GM12878 (cell line): ENCODE measurements around the gene ACTR1B. TPM values are rescaled to one million over a fixed set of nuclear protein-coding genes. Genes with fewer than 3 reads are reported as not detected.

ENCODE experiments used
- ATAC-seq: fragments of 200-7000 bp; cut with Tn5 transposase; 3 replicates; pipeline ENCODE4 v1.9.1; 2020; ENCODE audit warnings: mild to moderate bottlenecking, moderate library complexity
- BruUV-seq: library from RNA; stranded (reverse); fragments of 400-500 nt; replicated peaks from 2 replicates; lab custom pipeline; 2021; lab: Mats Ljungman, UMichigan
- CTCF ChIA-PET: fragments of 300-600 bp; sonication (Branson Sonifier 250); formaldehyde crosslinking; extraction: SDS; loops from one replicate; lab custom pipeline; 2021; ENCODE audit warnings: inconsistent platforms; lab: Yijun Ruan, JAX
- POLR2A ChIA-PET: fragments of 350-600 bp; formaldehyde crosslinking; extraction: SDS; loops from one replicate; lab custom pipeline; 2021; ENCODE audit warnings: inconsistent platforms; lab: Charles Lee
- RAD21 ChIA-PET: fragments of 300-600 bp; sonication (Branson Sonifier 250); formaldehyde crosslinking; loops from one replicate; lab custom pipeline; 2023; ENCODE audit warnings: antibody characterized with exemption; ENCODE audit not compliant: unreplicated experiment; lab: Charles Lee
- SMC1A ChIA-PET: fragments of 300-600 bp; sonication (Branson Sonifier 250); formaldehyde crosslinking; loops from one replicate; lab custom pipeline; 2023; ENCODE audit not compliant: unreplicated experiment, uncharacterized antibody; lab: Charles Lee
- DNase-seq: peaks from one replicate; pipeline ENCODE4 v3.0.0-alpha.2; 2011; ENCODE audit warnings: low read depth, low spot score
- FAIRE-seq: peaks from 3 replicates; lab custom pipeline; 2011; peaks lifted over from hg19 to GRCh38; lab: Jason Lieb, UNC
- H2AFZ ChIP-seq: 2 replicates; pipeline ENCODE4 v1.6.0; 2011; ENCODE audit warnings: low read depth, low read length, control low read depth; ENCODE audit not compliant: control insufficient read depth
- H3K27ac ChIP-seq: 2 replicates; pipeline ENCODE4 v1.5.1; 2011; ENCODE audit warnings: control low read depth; ENCODE audit not compliant: control insufficient read depth, insufficient read depth
- H3K27me3 ChIP-seq, 2 experiments: replicated peaks in 1 of 2; 2 replicates each; pipeline versions ENCODE4 v1.6.0 to v1.6.1; 2011; ENCODE audit warnings: low read length in 1 of 2; ENCODE audit not compliant: control insufficient read depth in 2 of 2, insufficient read depth in 2 of 2
- H3K36me3 ChIP-seq, 2 experiments: 2 replicates each; pipeline ENCODE4 v1.5.1; 2011; ENCODE audit warnings: low read length in 1 of 2; ENCODE audit not compliant: control insufficient read depth in 2 of 2, insufficient read depth in 2 of 2
- H3K4me1 ChIP-seq: 2 replicates; pipeline ENCODE4 v1.6.1; 2011; ENCODE audit warnings: mild to moderate bottlenecking, low read length, moderate library complexity, mixed read lengths; ENCODE audit not compliant: control insufficient read depth, insufficient read depth
- H3K4me2 ChIP-seq: 2 replicates; pipeline ENCODE4 v1.6.0; 2011; ENCODE audit warnings: control low read depth; ENCODE audit not compliant: control insufficient read depth, insufficient read depth
- H3K4me3 ChIP-seq: fragments of 200-600 bp; sonication (generic); 2 replicates; pipeline ENCODE4 v1.5.1; 2016
- H3K79me2 ChIP-seq: 2 replicates; pipeline ENCODE4 v1.6.0; 2011; ENCODE audit warnings: low read length; ENCODE audit not compliant: control insufficient read depth, insufficient read depth
- H3K9ac ChIP-seq: 2 replicates; pipeline ENCODE4 v1.8.0; 2011; ENCODE audit warnings: low read length, control low read depth, mixed read lengths; ENCODE audit not compliant: control insufficient read depth, insufficient read depth
- H3K9me3 ChIP-seq: replicated peaks from 3 replicates; pipeline ENCODE4 v1.5.1; 2011; ENCODE audit warnings: mild to moderate bottlenecking, low read length; ENCODE audit not compliant: control insufficient read depth, insufficient read depth
- H4K20me1 ChIP-seq: 2 replicates; pipeline ENCODE4 v1.6.0; 2011; ENCODE audit not compliant: control insufficient read depth, insufficient read depth
- BCL11A ChIP-seq: IDR thresholded peaks from 2 replicates; pipeline ENCODE4 v1.6.1; 2011; ENCODE audit warnings: low read depth, low read length
- EGR1 ChIP-seq, 2 experiments: IDR thresholded peaks; 1 replicate in 1 of 2; 2 replicates in 1 of 2; pipeline ENCODE4 v1.6.1; 2011 to 2012; ENCODE audit warnings: low read depth in 2 of 2, low read length in 2 of 2, borderline replicate concordance in 1 of 2, mild to moderate bottlenecking in 1 of 2, moderate library complexity in 1 of 2
- LARP7 ChIP-seq: fragments of 450-650 bp; IDR thresholded peaks from 2 replicates; pipeline ENCODE4 v1.6.1; 2017; ENCODE audit warnings: mild to moderate bottlenecking
- MTA2 ChIP-seq: fragments of 450-650 bp; IDR thresholded peaks from 2 replicates; pipeline ENCODE4 v1.6.1; 2016; ENCODE audit warnings: low read depth, mild to moderate bottlenecking, moderate library complexity
- NFYB ChIP-seq: IDR thresholded peaks from 2 replicates; pipeline ENCODE4 v1.6.1; 2011; ENCODE audit warnings: low read depth, mild to moderate bottlenecking, low read length, improper control_type of control experiment, moderate library complexity; ENCODE audit not compliant: insufficient read depth
- RBBP5 ChIP-seq: fragments of 200-600 bp; sonication (generic); conservative IDR thresholded peaks from 2 replicates; pipeline ENCODE4 v1.6.1; 2016
- WGBS: methylation state at CpG from one replicate; pipeline ENCODE4 v1.1.6; 2016; ENCODE audit warnings: low lambda C conversion rate; ENCODE audit not compliant: insufficient replicate concordance, insufficient coverage; ENCODE audit errors: missing lambda C conversion rate; 5-methylcytosine and 5-hydroxymethylcytosine counted together
- in situ Hi-C: fragments of 300-500 bp; cut with MboI; formaldehyde crosslinking; loops from 9 replicates; pipeline ENCODE4 v1.14.3; 2018; ENCODE audit warnings: mixed read lengths
- intact Hi-C: fragments of 100-400 bp; cut with micrococcal nuclease; formaldehyde crosslinking; loops from one replicate; pipeline ENCODE4 v1.14.2; 2022; ENCODE audit not compliant: unreplicated experiment
- polyA plus RNA-seq, 11 experiments: library from polyadenylated mRNA; depleted of rRNA in 4 of 11; unstranded in 6 of 11; stranded (reverse) in 5 of 11; fragments of >200 nt; fragmentation: Nextera tagmentation in 4 of 11; fragmentation: Illumina TruSeq in 1 of 11; extraction: Ambion mirVana in 4 of 11; extraction: Trizol in 1 of 11; gene quantifications; 1 replicate in 1 of 11; 2 replicates in 10 of 11; pipeline versions ENCODE4 v1.2.1 to v1.2.3, GENCODE V29; 2011 to 2016; ENCODE audit warnings: inconsistent platforms in 2 of 11, missing spikeins in 2 of 11, low read depth in 1 of 11
- total RNA-seq, 4 experiments: library from RNA; depleted of rRNA in 3 of 4; stranded (reverse); fragments of >200 nt in 3 of 4; fragmentation: Illumina TruSeq in 1 of 4; extraction: Trizol in 1 of 4; gene quantifications; 2 replicates each; pipeline versions ENCODE4 v1.2.1 to v1.2.3, GENCODE V29; 2013 to 2021
- TF ChIP-seq, protein P1 (sequence below): fragments of 450-650 bp; formaldehyde crosslinking; IDR thresholded peaks from 2 replicates; pipeline ENCODE4 v1.4.0; 2022; ENCODE audit warnings: mild to moderate bottlenecking, moderate library complexity
- TF ChIP-seq, protein P2 (sequence below): fragments of 450-650 bp; formaldehyde crosslinking; IDR thresholded peaks from 2 replicates; pipeline ENCODE4 v1.4.0; 2020; ENCODE audit warnings: mild to moderate bottlenecking, moderate library complexity
- TF ChIP-seq, protein P3 (sequence below): IDR thresholded peaks from 2 replicates; pipeline ENCODE4 v1.6.1; 2011; ENCODE audit warnings: mild to moderate bottlenecking, low read depth, low read length, moderate library complexity; ENCODE audit not compliant: insufficient replicate concordance
- TF ChIP-seq, protein P4 (sequence below): fragments of 450-650 bp; IDR thresholded peaks from 2 replicates; pipeline ENCODE4 v1.6.1; 2017; ENCODE audit warnings: antibody characterized with exemption, mild to moderate bottlenecking, moderate library complexity

ACTR1B gene
- total and polyA plus RNA-seq, 10 of the 15 experiments (the other 5 are each of a cell fraction or from before 2014, with no cell fraction given) = 1.3 to 62.8 (median 44.8) TPM

DNA sequence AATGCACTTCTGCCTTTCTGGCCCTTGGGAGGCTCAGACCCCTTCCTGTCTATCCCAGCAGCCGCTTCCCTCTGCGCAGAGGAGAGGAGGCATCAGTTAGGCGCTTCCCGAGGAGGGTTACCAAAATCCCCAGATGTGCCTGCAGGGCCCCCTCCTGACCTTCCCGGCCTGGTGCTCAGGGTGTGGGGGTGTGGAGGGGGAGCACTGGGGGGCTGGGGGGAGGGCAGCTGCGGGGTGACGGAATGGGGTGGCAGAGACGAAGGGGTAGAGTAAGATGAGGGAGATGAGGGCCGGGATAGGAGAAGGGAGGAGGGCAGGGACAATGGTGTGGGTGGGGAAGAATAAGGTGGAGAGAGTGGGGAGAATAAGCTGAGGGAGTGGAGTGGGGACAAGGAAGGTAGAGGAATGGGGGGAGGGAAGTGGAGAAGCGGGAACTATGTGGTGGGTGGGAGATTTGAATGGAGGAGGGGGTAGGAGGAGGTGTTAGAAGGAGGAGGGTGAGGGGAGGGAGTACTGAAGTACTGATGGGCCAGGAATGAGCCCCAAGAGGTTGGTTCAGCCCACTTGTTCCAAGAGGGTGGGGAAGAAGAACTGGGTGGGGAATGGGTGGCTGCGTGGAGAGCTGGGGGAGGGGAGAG lies 43.0 kb upstream of the ACTR1B start (continued):
- TF ChIP-seq, protein P1, sequence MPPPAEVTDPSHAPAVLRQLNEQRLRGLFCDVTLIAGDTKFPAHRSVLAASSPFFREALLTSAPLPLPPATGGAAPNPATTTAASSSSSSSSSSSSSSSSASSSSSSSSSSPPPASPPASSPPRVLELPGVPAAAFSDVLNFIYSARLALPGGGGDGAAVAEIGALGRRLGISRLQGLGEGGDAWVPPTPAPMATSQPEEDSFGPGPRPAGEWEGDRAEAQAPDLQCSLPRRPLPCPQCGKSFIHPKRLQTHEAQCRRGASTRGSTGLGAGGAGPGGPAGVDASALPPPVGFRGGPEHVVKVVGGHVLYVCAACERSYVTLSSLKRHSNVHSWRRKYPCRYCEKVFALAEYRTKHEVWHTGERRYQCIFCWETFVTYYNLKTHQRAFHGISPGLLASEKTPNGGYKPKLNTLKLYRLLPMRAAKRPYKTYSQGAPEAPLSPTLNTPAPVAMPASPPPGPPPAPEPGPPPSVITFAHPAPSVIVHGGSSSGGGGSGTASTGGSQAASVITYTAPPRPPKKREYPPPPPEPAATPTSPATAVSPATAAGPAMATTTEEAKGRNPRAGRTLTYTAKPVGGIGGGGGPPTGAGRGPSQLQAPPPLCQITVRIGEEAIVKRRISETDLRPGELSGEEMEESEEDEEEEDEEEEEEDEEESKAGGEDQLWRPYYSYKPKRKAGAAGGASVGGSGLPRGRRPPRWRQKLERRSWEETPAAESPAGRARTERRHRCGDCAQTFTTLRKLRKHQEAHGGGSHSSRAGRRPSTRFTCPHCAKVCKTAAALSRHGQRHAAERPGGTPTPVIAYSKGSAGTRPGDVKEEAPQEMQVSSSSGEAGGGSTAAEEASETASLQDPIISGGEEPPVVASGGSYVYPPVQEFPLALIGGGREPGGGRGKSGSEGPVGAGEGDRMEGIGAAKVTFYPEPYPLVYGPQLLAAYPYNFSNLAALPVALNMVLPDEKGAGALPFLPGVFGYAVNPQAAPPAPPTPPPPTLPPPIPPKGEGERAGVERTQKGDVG (CRISPR knock-in tag) = no peak
- TF ChIP-seq LARP7 (no peak), MTA2 (no peak)
- TF ChIP-seq, all 136 proteins: peak for 0

DNA sequence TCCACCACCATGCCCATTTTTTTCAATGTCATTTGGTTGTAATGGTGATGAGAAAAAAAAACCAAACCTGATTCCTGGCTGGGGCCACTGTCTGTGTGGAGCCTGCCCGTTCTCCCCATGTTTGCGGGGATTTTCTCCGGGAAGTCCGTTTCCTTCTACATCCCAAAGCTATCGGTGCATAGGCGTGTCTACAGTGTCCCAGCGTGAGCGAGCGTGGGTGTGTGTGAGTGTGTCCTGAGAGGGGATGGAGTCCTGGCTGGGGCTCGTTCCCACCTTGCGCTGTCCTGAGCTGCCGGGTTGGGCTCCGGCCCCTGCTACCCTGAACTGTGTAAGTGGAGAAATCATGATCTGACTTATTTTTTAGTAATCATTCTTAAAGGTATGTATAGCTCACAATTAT lies 42.3 kb upstream of the ACTR1B start:
- no peak overlapping the region for H3K9ac ChIP-seq
- H3K36me3 ChIP-seq = no peaks in the 10 kb centered on the region
- POLR2A ChIA-PET = no interaction called here
- no peaks in the 10 kb centered on the region for H3K9me3 ChIP-seq
- intact Hi-C loops (loop anchor here (10.0 kb wide), 1 partner anchor 479 kb away; no protein-coding TSS in a partner anchor), in situ Hi-C loops (no loop called here)
- FAIRE-seq (no peak), ATAC-seq (no peak), DNase-seq (no peak)
- no peaks in the 10 kb centered on the region for H4K20me1 ChIP-seq
- no TSS peak for BruUV-seq
- no peak overlapping the region for H2AFZ ChIP-seq
- no peak overlapping the region for H3K27ac ChIP-seq
- H3K4me3 ChIP-seq = no peak overlapping the region
- no peak overlapping the region for H3K4me2 ChIP-seq
- H3K27me3 ChIP-seq = no peaks in the 10 kb centered on the region
- SMC1A ChIA-PET = no interaction called here
- H3K4me1 ChIP-seq = no peaks in the 10 kb centered on the region
- RAD21 ChIA-PET = no interaction called here
- no peaks in the 10 kb centered on the region for H3K79me2 ChIP-seq
- CTCF ChIA-PET = interaction anchor here (2.0 to 2.5 kb wide), 2 partner anchors 116 to 679 kb away, joined by 5 to 10 read pairs; no protein-coding TSS in a partner anchor
- 59% methylated on average over 13 of the region's 13 CpGs for WGBS
- TF ChIP-seq, protein P2, sequence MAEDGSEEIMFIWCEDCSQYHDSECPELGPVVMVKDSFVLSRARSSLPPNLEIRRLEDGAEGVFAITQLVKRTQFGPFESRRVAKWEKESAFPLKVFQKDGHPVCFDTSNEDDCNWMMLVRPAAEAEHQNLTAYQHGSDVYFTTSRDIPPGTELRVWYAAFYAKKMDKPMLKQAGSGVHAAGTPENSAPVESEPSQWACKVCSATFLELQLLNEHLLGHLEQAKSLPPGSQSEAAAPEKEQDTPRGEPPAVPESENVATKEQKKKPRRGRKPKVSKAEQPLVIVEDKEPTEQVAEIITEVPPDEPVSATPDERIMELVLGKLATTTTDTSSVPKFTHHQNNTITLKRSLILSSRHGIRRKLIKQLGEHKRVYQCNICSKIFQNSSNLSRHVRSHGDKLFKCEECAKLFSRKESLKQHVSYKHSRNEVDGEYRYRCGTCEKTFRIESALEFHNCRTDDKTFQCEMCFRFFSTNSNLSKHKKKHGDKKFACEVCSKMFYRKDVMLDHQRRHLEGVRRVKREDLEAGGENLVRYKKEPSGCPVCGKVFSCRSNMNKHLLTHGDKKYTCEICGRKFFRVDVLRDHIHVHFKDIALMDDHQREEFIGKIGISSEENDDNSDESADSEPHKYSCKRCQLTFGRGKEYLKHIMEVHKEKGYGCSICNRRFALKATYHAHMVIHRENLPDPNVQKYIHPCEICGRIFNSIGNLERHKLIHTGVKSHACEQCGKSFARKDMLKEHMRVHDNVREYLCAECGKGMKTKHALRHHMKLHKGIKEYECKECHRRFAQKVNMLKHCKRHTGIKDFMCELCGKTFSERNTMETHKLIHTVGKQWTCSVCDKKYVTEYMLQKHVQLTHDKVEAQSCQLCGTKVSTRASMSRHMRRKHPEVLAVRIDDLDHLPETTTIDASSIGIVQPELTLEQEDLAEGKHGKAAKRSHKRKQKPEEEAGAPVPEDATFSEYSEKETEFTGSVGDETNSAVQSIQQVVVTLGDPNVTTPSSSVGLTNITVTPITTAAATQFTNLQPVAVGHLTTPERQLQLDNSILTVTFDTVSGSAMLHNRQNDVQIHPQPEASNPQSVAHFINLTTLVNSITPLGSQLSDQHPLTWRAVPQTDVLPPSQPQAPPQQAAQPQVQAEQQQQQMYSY = no peak
- TF ChIP-seq LARP7 (no peak), BCL11A (no peak), RBBP5 (no peak), NFYB (no peak), EGR1 (IDR thresholded peaks at IDR 0.05; ENCODE audit: borderline replicate concordance in 1 of 2, low read depth in 2 of 2, low read length in 2 of 2) (no peak)
- TF ChIP-seq, protein P3, sequence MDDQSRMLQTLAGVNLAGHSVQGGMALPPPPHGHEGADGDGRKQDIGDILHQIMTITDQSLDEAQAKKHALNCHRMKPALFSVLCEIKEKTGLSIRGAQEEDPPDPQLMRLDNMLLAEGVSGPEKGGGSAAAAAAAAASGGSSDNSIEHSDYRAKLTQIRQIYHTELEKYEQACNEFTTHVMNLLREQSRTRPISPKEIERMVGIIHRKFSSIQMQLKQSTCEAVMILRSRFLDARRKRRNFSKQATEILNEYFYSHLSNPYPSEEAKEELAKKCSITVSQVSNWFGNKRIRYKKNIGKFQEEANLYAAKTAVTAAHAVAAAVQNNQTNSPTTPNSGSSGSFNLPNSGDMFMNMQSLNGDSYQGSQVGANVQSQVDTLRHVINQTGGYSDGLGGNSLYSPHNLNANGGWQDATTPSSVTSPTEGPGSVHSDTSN = no peak
- TF ChIP-seq, protein P4, sequence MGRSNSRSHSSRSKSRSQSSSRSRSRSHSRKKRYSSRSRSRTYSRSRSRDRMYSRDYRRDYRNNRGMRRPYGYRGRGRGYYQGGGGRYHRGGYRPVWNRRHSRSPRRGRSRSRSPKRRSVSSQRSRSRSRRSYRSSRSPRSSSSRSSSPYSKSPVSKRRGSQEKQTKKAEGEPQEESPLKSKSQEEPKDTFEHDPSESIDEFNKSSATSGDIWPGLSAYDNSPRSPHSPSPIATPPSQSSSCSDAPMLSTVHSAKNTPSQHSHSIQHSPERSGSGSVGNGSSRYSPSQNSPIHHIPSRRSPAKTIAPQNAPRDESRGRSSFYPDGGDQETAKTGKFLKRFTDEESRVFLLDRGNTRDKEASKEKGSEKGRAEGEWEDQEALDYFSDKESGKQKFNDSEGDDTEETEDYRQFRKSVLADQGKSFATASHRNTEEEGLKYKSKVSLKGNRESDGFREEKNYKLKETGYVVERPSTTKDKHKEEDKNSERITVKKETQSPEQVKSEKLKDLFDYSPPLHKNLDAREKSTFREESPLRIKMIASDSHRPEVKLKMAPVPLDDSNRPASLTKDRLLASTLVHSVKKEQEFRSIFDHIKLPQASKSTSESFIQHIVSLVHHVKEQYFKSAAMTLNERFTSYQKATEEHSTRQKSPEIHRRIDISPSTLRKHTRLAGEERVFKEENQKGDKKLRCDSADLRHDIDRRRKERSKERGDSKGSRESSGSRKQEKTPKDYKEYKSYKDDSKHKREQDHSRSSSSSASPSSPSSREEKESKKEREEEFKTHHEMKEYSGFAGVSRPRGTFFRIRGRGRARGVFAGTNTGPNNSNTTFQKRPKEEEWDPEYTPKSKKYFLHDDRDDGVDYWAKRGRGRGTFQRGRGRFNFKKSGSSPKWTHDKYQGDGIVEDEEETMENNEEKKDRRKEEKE = no peak
